Neural cell (in vitro differentiated cells): ENCODE measurements around the gene RASSF4. TPM values are rescaled to one million over a fixed set of nuclear protein-coding genes. Genes with fewer than 3 reads are reported as not detected.

Source experiments
- H2AFZ ChIP-seq: fragments of 200-600, 300-800 bp; sonication (generic), shearing (Covaris generic); 2 replicates; pipeline ENCODE4 v1.6.0; 2014; ENCODE audit warnings: low read depth, mild to moderate bottlenecking, antibody characterized with exemption, low read length, moderate library complexity
- H3F3A ChIP-seq: fragments of 200-600 bp; shearing (Covaris generic); 2 replicates; pipeline ENCODE4 v1.6.1; 2016; ENCODE audit warnings: mild to moderate bottlenecking, moderate library complexity, mixed read lengths, antibody characterized with exemption, low read length; ENCODE audit not compliant: insufficient read depth, poor library complexity, severe bottlenecking
- H3K27ac ChIP-seq: fragments of 200-600, 300-800 bp; sonication (generic), shearing (Covaris generic); 2 replicates; pipeline ENCODE4 v1.5.1; 2014; ENCODE audit warnings: mild to moderate bottlenecking, low read length, moderate library complexity
- H3K27me3 ChIP-seq: fragments of 300-800, 200-600 bp; sonication (generic), shearing (Covaris generic); 2 replicates; pipeline ENCODE4 v1.6.0; 2014; ENCODE audit warnings: mild to moderate bottlenecking, low read depth, low read length, moderate library complexity; ENCODE audit not compliant: insufficient read depth
- H3K36me3 ChIP-seq: fragments of 300-800, 200-600 bp; sonication (generic), shearing (Covaris generic); 2 replicates; pipeline ENCODE4 v1.5.1; 2014; ENCODE audit warnings: mild to moderate bottlenecking, antibody characterized with exemption, low read length, moderate library complexity; ENCODE audit not compliant: insufficient read depth
- H3K4me2 ChIP-seq: fragments of 300-800, 200-600 bp; sonication (generic), shearing (Covaris generic); 2 replicates; pipeline ENCODE4 v1.6.0; 2014; ENCODE audit warnings: mild to moderate bottlenecking, low read length
- H3K4me3 ChIP-seq: fragments of 300-800, 200-600 bp; sonication (generic), shearing (Covaris generic); 2 replicates; pipeline ENCODE4 v1.5.1; 2014; ENCODE audit warnings: mild to moderate bottlenecking, low read length, moderate library complexity
- H3K79me2 ChIP-seq: fragments of 200-600 bp; shearing (Covaris generic); replicated peaks from 2 replicates; pipeline ENCODE4 v1.6.0; 2014; ENCODE audit warnings: mild to moderate bottlenecking, low read length, moderate library complexity; ENCODE audit not compliant: insufficient read depth
- H3K9ac ChIP-seq: fragments of 300-800, 200-600 bp; sonication (generic), shearing (Covaris generic); 2 replicates; pipeline ENCODE4 v1.6.1; 2016; ENCODE audit warnings: mild to moderate bottlenecking, low read length, mixed read lengths
- H3K9me2 ChIP-seq: fragments of 200-600 bp; shearing (Covaris generic); 2 replicates; pipeline ENCODE4 v1.6.1; 2016; ENCODE audit warnings: mild to moderate bottlenecking, low read length, mixed read lengths; ENCODE audit not compliant: insufficient read depth
- H3K9me3 ChIP-seq: fragments of 200-600, 300-800 bp; sonication (generic), shearing (Covaris generic); 2 replicates; pipeline ENCODE4 v1.6.1; 2016; ENCODE audit warnings: mild to moderate bottlenecking, mixed run types, low read length, moderate library complexity, mixed read lengths
- H4K20me1 ChIP-seq: fragments of 200-600 bp; shearing (Covaris generic); 2 replicates; pipeline ENCODE4 v1.6.1; 2016; ENCODE audit warnings: mild to moderate bottlenecking, mixed run types; ENCODE audit not compliant: insufficient read depth
- CTCF ChIP-seq: fragments of 450-650 bp; IDR thresholded peaks from 2 replicates; pipeline ENCODE4 v1.5.1; 2014; ENCODE audit warnings: antibody characterized with exemption, mild to moderate bottlenecking, moderate library complexity; ENCODE audit not compliant: poor library complexity, severe bottlenecking
- EP300 ChIP-seq: fragments of 450-650 bp; conservative IDR thresholded peaks from 2 replicates; pipeline ENCODE4 v1.6.1; 2014; ENCODE audit warnings: antibody characterized with exemption, mild to moderate bottlenecking, moderate library complexity; ENCODE audit not compliant: poor library complexity, severe bottlenecking
- EZH2 ChIP-seq: fragments of 200-600, 300-800 bp; shearing (Covaris generic), sonication (generic); IDR thresholded peaks from 2 replicates; pipeline ENCODE4 v1.6.1; 2014; ENCODE audit warnings: antibody characterized with exemption, low read length, borderline replicate concordance, mild to moderate bottlenecking; ENCODE audit not compliant: insufficient read depth, poor library complexity, severe bottlenecking
- MXI1 ChIP-seq: fragments of 450-650 bp; conservative IDR thresholded peaks from 2 replicates; pipeline ENCODE4 v1.6.1; 2014; ENCODE audit warnings: antibody characterized with exemption, mild to moderate bottlenecking; ENCODE audit not compliant: poor library complexity, severe bottlenecking
- POLR2AphosphoS5 ChIP-seq: IDR thresholded peaks from 2 replicates; pipeline ENCODE4 v1.6.1; 2012
- RAD21 ChIP-seq: fragments of 450-650 bp; conservative IDR thresholded peaks from 2 replicates; pipeline ENCODE4 v1.6.1; 2014; ENCODE audit warnings: antibody characterized with exemption, mild to moderate bottlenecking, moderate library complexity
- REST ChIP-seq: IDR thresholded peaks from 2 replicates; pipeline ENCODE4 v1.6.1; 2012; ENCODE audit warnings: borderline replicate concordance
- SMC3 ChIP-seq: fragments of 450-650 bp; conservative IDR thresholded peaks from 2 replicates; pipeline ENCODE4 v1.6.1; 2014; ENCODE audit warnings: antibody characterized with exemption, mild to moderate bottlenecking, moderate library complexity; ENCODE audit not compliant: poor library complexity
- TAF1 ChIP-seq: IDR thresholded peaks from 2 replicates; pipeline ENCODE4 v1.6.1; 2012; ENCODE audit warnings: low read depth
- polyA plus RNA-seq: library from polyadenylated mRNA; depleted of rRNA; stranded (reverse); fragments of >200 nt; gene quantifications from 2 replicates; pipeline ENCODE4 v1.2.3, GENCODE V29; 2014

The RASSF4 gene
- polyA plus RNA-seq, 1 donor from 2014 or later, result 10.2 TPM

GRCh38 chr10:44956226-44956625 lies 3.4 kb upstream of the RASSF4 start:
- Histone ChIP-seq H3K27ac (no peak overlapping the region), H3K9me3 (no peaks in the 10 kb centered on the region), H3K4me2 (no peak overlapping the region), H3K79me2 (no peaks in the 10 kb centered on the region), H3K36me3 (no peaks in the 10 kb centered on the region), H3K9ac (no peak overlapping the region), H3K27me3 (no peaks in the 10 kb centered on the region), H3K4me3 (no peak overlapping the region), H3K9me2 (no peaks in the 10 kb centered on the region), H4K20me1 (no peaks in the 10 kb centered on the region), H2AFZ (no peak overlapping the region), H3F3A (no peaks in the 10 kb centered on the region)
- no peak for TF ChIP-seq TAF1
- TF ChIP-seq EP300, result no peak
- TF ChIP-seq SMC3, result no peak
- no peak for TF ChIP-seq RAD21
- TF ChIP-seq REST, result no peak
- no peak for TF ChIP-seq EZH2
- TF ChIP-seq MXI1, result no peak
- no peak for TF ChIP-seq POLR2AphosphoS5
- no peak for TF ChIP-seq CTCF

GRCh38 chr10:44956717-44957706 lies 2.6 kb upstream of the RASSF4 start:
- Histone ChIP-seq H3K4me2 (no peak overlapping the region), H3K79me2 (no peaks in the 10 kb centered on the region), H3K9me2 (no peaks in the 10 kb centered on the region), H3K27me3 (no peaks in the 10 kb centered on the region), H3K27ac (no peak overlapping the region), H3K4me3 (peak overlapping the region; percentile 94), H3K9me3 (no peaks in the 10 kb centered on the region), H3K9ac (no peak overlapping the region), H3K36me3 (no peaks in the 10 kb centered on the region), H3F3A (no peaks in the 10 kb centered on the region), H2AFZ (no peak overlapping the region), H4K20me1 (no peaks in the 10 kb centered on the region)
- TF ChIP-seq REST (no peak), POLR2AphosphoS5 (no peak), RAD21 (no peak)
